Measurements from ENCODE around the gene CRTAP.

Gene CRTAP

DNA sequence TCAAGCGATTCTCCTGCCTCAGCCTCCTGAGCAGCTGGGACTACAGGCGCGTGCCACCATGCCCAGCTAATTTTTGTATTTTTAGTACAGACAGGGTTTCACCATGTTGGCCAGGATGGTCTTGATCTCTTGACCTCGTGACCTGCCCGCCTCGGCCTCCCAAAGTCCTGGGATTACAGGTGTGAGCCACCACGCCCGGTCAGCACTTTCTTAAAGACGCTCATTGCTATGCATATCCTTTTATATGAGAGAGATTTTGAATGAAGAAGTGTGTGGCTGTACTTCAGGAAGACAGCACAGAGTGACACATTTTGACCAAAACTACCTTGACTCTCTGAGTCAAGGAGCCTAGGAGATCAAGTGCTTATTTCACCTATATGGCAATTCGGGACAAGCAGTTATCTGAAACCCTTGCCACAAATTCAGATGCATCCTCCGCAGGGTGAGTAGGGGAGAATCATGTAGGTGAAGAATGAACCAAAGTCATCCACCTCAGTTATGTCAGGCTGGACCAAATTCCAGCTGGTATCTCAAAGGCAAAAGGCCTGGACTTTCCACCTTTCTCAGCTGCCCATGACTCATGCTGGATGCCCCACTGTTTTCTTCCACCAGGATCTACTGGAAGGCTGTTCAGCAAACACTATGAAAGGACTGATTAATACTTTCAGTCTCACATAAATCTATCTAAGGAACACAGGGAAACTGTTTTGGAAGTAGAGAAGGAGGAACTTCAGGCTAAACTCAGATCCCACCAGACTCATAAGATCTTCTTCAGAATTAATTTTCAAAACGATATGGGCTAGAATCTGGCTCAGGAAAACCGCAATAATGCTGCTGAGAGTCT is 72.9 kb downstream of the CRTAP start:
- H3K27ac ChIP-seq (replicated peaks): no peak overlapping the region
- H3K27me3 ChIP-seq (ENCODE audit: insufficient read depth, poor library complexity, severe bottlenecking): no peaks in the 10 kb centered on the region
- DNase-seq (ENCODE audit: low read depth in 1 of 2, low spot score in 1 of 2): no peak
- no peak overlapping the region for H3K4me3 ChIP-seq (replicated peaks; ENCODE audit: insufficient read depth, low read length)
- TF ChIP-seq GABPA (IDR thresholded peaks at IDR 0.05; ENCODE audit: low read depth): no peak
- TF ChIP-seq, protein P1, sequence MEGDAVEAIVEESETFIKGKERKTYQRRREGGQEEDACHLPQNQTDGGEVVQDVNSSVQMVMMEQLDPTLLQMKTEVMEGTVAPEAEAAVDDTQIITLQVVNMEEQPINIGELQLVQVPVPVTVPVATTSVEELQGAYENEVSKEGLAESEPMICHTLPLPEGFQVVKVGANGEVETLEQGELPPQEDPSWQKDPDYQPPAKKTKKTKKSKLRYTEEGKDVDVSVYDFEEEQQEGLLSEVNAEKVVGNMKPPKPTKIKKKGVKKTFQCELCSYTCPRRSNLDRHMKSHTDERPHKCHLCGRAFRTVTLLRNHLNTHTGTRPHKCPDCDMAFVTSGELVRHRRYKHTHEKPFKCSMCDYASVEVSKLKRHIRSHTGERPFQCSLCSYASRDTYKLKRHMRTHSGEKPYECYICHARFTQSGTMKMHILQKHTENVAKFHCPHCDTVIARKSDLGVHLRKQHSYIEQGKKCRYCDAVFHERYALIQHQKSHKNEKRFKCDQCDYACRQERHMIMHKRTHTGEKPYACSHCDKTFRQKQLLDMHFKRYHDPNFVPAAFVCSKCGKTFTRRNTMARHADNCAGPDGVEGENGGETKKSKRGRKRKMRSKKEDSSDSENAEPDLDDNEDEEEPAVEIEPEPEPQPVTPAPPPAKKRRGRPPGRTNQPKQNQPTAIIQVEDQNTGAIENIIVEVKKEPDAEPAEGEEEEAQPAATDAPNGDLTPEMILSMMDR (IDR thresholded peaks at IDR 0.05; ENCODE audit: insufficient read depth, low read length): no peak
- TF ChIP-seq POLR2AphosphoS5 (IDR thresholded peaks at IDR 0.05; ENCODE audit: low read depth): no peak
- TF ChIP-seq SPI1 (IDR thresholded peaks at IDR 0.05; ENCODE audit: borderline replicate concordance, low read depth): no peak
- TF ChIP-seq, protein P2, sequence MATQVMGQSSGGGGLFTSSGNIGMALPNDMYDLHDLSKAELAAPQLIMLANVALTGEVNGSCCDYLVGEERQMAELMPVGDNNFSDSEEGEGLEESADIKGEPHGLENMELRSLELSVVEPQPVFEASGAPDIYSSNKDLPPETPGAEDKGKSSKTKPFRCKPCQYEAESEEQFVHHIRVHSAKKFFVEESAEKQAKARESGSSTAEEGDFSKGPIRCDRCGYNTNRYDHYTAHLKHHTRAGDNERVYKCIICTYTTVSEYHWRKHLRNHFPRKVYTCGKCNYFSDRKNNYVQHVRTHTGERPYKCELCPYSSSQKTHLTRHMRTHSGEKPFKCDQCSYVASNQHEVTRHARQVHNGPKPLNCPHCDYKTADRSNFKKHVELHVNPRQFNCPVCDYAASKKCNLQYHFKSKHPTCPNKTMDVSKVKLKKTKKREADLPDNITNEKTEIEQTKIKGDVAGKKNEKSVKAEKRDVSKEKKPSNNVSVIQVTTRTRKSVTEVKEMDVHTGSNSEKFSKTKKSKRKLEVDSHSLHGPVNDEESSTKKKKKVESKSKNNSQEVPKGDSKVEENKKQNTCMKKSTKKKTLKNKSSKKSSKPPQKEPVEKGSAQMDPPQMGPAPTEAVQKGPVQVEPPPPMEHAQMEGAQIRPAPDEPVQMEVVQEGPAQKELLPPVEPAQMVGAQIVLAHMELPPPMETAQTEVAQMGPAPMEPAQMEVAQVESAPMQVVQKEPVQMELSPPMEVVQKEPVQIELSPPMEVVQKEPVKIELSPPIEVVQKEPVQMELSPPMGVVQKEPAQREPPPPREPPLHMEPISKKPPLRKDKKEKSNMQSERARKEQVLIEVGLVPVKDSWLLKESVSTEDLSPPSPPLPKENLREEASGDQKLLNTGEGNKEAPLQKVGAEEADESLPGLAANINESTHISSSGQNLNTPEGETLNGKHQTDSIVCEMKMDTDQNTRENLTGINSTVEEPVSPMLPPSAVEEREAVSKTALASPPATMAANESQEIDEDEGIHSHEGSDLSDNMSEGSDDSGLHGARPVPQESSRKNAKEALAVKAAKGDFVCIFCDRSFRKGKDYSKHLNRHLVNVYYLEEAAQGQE (IDR thresholded peaks at IDR 0.05; ENCODE audit: insufficient replicate concordance, low read depth): no peak

DNA sequence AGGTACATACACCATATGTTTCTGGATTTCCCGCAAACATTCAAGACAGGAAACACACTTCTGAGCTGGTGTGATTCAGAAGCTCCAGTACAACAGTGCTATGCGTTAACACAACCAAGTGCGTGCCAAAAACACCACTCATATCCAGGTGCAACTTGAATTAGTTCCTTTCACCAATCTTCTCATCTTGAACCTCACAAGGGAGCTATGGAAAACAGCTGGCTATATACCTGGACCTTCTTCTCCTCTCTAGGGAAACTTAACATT is 73.5 kb downstream of the CRTAP start:
- no peaks in the 10 kb centered on the region for H3K27me3 ChIP-seq (ENCODE audit: insufficient read depth, poor library complexity, severe bottlenecking)
- TF ChIP-seq GABPA (IDR thresholded peaks at IDR 0.05; ENCODE audit: low read depth) (no peak), POLR2AphosphoS5 (IDR thresholded peaks at IDR 0.05; ENCODE audit: low read depth) (no peak), SPI1 (IDR thresholded peaks at IDR 0.05; ENCODE audit: borderline replicate concordance, low read depth) (no peak)
- TF ChIP-seq, protein P2 (IDR thresholded peaks at IDR 0.05; ENCODE audit: insufficient replicate concordance, low read depth): no peak
- TF ChIP-seq, protein P1 (IDR thresholded peaks at IDR 0.05; ENCODE audit: insufficient read depth, low read length): no peak
- DNase-seq (ENCODE audit: low read depth in 1 of 2, low spot score in 1 of 2): no peak
- H3K27ac ChIP-seq (replicated peaks): no peak overlapping the region
- no peak overlapping the region for H3K4me3 ChIP-seq (replicated peaks; ENCODE audit: insufficient read depth, low read length)

DNA sequence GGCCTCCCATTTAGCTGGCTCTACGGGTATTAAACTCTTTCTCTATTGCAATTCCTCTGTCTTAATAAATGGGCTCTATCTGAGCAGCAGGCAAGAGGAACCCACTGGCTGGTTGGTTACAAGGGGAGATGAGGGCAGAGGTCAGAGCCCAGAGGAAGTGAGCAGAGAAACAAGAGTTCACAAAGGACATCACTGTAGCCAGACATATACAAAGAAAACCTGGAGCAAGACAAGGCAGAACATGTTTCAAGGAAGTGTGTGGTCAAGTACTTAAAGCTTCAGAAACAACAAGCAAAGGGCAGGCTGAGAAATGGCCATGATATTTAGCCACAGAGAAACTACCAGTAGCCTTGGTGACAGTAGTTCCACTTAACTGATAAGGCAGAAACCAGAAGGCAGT is 80.5 kb downstream of the CRTAP start:
- H3K4me3 ChIP-seq (replicated peaks; ENCODE audit: insufficient read depth, low read length): no peak overlapping the region
- H3K27ac ChIP-seq (replicated peaks): no peak overlapping the region
- no peak for DNase-seq (ENCODE audit: low read depth in 1 of 2, low spot score in 1 of 2)
- TF ChIP-seq SPI1 (IDR thresholded peaks at IDR 0.05; ENCODE audit: borderline replicate concordance, low read depth) (no peak), GABPA (IDR thresholded peaks at IDR 0.05; ENCODE audit: low read depth) (no peak), POLR2AphosphoS5 (IDR thresholded peaks at IDR 0.05; ENCODE audit: low read depth) (no peak)
- TF ChIP-seq, protein P2 (IDR thresholded peaks at IDR 0.05; ENCODE audit: insufficient replicate concordance, low read depth): no peak
- TF ChIP-seq, protein P1 (IDR thresholded peaks at IDR 0.05; ENCODE audit: insufficient read depth, low read length): no peak
- H3K27me3 ChIP-seq (ENCODE audit: insufficient read depth, poor library complexity, severe bottlenecking): no peaks in the 10 kb centered on the region
